Left lung (tissue), 10 donors: ENCODE data around the gene PAPPA. TPM values are rescaled to one million over a fixed set of nuclear protein-coding genes. Genes with fewer than 3 reads are reported as not detected.

Source experiments
- ATAC-seq: fragments of 200-7000 bp; cut with Tn5 transposase; one replicate; pipeline ENCODE4 v1.9.1; 2020; ENCODE audit warnings: moderate library complexity
- DNase-seq, 4 donors: peaks; one replicate each; pipeline ENCODE4 v3.0.0-alpha.2; 2013 to 2020
- H3K27ac ChIP-seq, 2 donors: fragments of 200-600 bp; sonication (generic) in 1 of 2; one replicate each; pipeline versions ENCODE4 v1.5.0 to v1.8.0; 2020 to 2021
- H3K27me3 ChIP-seq, 2 donors: fragments of 200-600 bp; sonication (generic) in 1 of 2; one replicate each; pipeline versions ENCODE4 v1.5.0 to v1.8.0; 2020 to 2021
- H3K36me3 ChIP-seq, 2 donors: fragments of 200-600 bp; sonication (generic) in 1 of 2; one replicate each; pipeline versions ENCODE4 v1.5.0 to v1.8.0; 2020 to 2021
- H3K4me1 ChIP-seq, 2 donors: fragments of 200-600 bp; one replicate each; pipeline ENCODE4 v1.8.0; 2021
- H3K4me3 ChIP-seq, 2 donors: fragments of 200-600 bp; sonication (generic) in 1 of 2; one replicate each; pipeline versions ENCODE4 v1.5.0 to v1.8.0; 2020 to 2021; ENCODE audit warnings: mild to moderate bottlenecking in 1 of 2
- H3K9me3 ChIP-seq, 2 donors: fragments of 200-600 bp; sonication (generic) in 1 of 2; one replicate each; pipeline versions ENCODE4 v1.5.0 to v1.8.0; 2020 to 2021
- CTCF ChIP-seq, 2 donors: fragments of 200-600 bp; sonication (generic) in 1 of 2; IDR thresholded peaks; one replicate each; pipeline versions ENCODE4 v1.5.0 to v1.8.0; 2021; ENCODE audit warnings: antibody characterized with exemption in 2 of 2
- intact Hi-C, 2 donors: fragments of 100-400 bp; cut with DNase I; formaldehyde crosslinking; loops; one replicate each; pipeline versions ENCODE4 v1.11.2 to v1.14.2; 2022
- polyA plus RNA-seq, 6 donors: library from polyadenylated mRNA; unstranded; fragments of 120-200 nt; gene quantifications; one replicate each; pipeline ENCODE4 v1.2.1, GENCODE V29; 2013; ENCODE audit not compliant: insufficient read length in 6 of 6
- total RNA-seq, 2 donors: library from RNA; stranded (reverse); fragmentation: NEBNext Ultra II Directional; extraction: Animal tissue kit (Norgen Biotek cat#: 25700); gene quantifications; one replicate each; pipeline ENCODE4 v1.2.1, GENCODE V29; 2021
- donor health status: DM: no; HTN: yes; CAD: no.
- donor health status: DM: no; HTN: no; CAD: no.

The PAPPA gene
- total and polyA plus RNA-seq, 8 donors, result 1.1 to 9.8 (median 1.3) TPM

- Histone ChIP-seq H3K4me1 (no peaks in the 10 kb centered on the region), H3K9me3 (no peaks in the 10 kb centered on the region), H3K27ac (no peak overlapping the region), H3K4me3 (no peak overlapping the region), H3K36me3 (no peaks in the 10 kb centered on the region), H3K27me3 (no peaks in the 10 kb centered on the region)
- TF ChIP-seq CTCF (IDR thresholded peaks at IDR 0.05), result no peak
- intact Hi-C loops, result no loop called here
- no peak for DNase-seq
- ATAC-seq, result no peak
These were observed 70.3 kb downstream of the PAPPA start for GRCh38 chr9:116223926-116224325.

GRCh38 chr9:116230051-116230632 is 76.6 kb downstream of the PAPPA start:
- H3K4me3 ChIP-seq, result no peak overlapping the region
- ATAC-seq, result no peak
- H3K27ac ChIP-seq, result no peak overlapping the region
- H3K9me3 ChIP-seq, result no peaks in the 10 kb centered on the region
- H3K4me1 ChIP-seq, result no peaks in the 10 kb centered on the region
- H3K36me3 ChIP-seq, result no peaks in the 10 kb centered on the region
- no peak for TF ChIP-seq CTCF (IDR thresholded peaks at IDR 0.05)
- intact Hi-C loops, result no loop called here
- peak in 2 of 4 donors; percentile 46 to 53 for DNase-seq
- H3K27me3 ChIP-seq, result no peaks in the 10 kb centered on the region

GRCh38 chr9:116232424-116233159 is 79.0 kb downstream of the PAPPA start:
- TF ChIP-seq CTCF (IDR thresholded peaks at IDR 0.05), result no peak
- Histone ChIP-seq H3K27me3 (no peaks in the 10 kb centered on the region), H3K4me3 (no peak overlapping the region), H3K27ac (no peak overlapping the region), H3K4me1 (no peaks in the 10 kb centered on the region), H3K36me3 (no peaks in the 10 kb centered on the region), H3K9me3 (no peaks in the 10 kb centered on the region)
- no peak for ATAC-seq
- no peak for DNase-seq
- intact Hi-C loops, result no loop called here

- intact Hi-C loops, result no loop called here
- Histone ChIP-seq H3K9me3 (no peaks in the 10 kb centered on the region), H3K27me3 (no peaks in the 10 kb centered on the region), H3K36me3 (no peaks in the 10 kb centered on the region), H3K27ac (no peak overlapping the region), H3K4me3 (no peak overlapping the region), H3K4me1 (no peaks in the 10 kb centered on the region)
- TF ChIP-seq CTCF (IDR thresholded peaks at IDR 0.05), result no peak
- DNase-seq (no peak), ATAC-seq (no peak)
These were observed 79.6 kb downstream of the PAPPA start for GRCh38 chr9:116233160-116233530.

GRCh38 chr9:116234081-116234480 is 80.5 kb downstream of the PAPPA start:
- Histone ChIP-seq H3K27me3 (no peaks in the 10 kb centered on the region), H3K4me3 (no peak overlapping the region), H3K9me3 (no peaks in the 10 kb centered on the region), H3K36me3 (no peaks in the 10 kb centered on the region), H3K4me1 (peaks cover 0 to 3% of the 10 kb centered on the region in 2 donors), H3K27ac (no peak overlapping the region)
- intact Hi-C loops, result no loop called here
- no peak for ATAC-seq
- peak in 1 of 4 donors; percentile 14 for DNase-seq
- no peak for TF ChIP-seq CTCF (IDR thresholded peaks at IDR 0.05)
